Ammon's horn (tissue), 1 donor: ENCODE data around the gene HSD17B12.

Source experiments
- DNase-seq: peaks from one replicate; pipeline ENCODE4 v3.0.0-alpha.2; 2016; ENCODE audit warnings: low spot score

The HSD17B12 gene

GRCh38 chr11:43871051-43871450 is 190.5 kb downstream of the HSD17B12 start:
- DNase-seq: peak; percentile 43

- no peak for DNase-seq
These were observed 192.5 kb downstream of the HSD17B12 start for GRCh38 chr11:43872995-43873394.

- DNase-seq: no peak
These were observed 193.5 kb downstream of the HSD17B12 start for GRCh38 chr11:43874078-43874477.

- DNase-seq: no peak
These were observed 194.2 kb downstream of the HSD17B12 start for GRCh38 chr11:43874738-43875137.

GRCh38 chr11:43879789-43880639 is 199.5 kb downstream of the HSD17B12 start:
- no peak for DNase-seq

GRCh38 chr11:43880640-43881159 is 200.2 kb downstream of the HSD17B12 start, which contains the start of gene ALKBH3:
ALKBH3 (plus strand) TSS chr11:43880831; CDS start chr11:43882653, 1,822 bp downstream.
- peak; percentile 96 for DNase-seq

- DNase-seq: no peak
These were observed 212.3 kb downstream of the HSD17B12 start for GRCh38 chr11:43892851-43893250.

GRCh38 chr11:43894546-43894945 is 214.0 kb downstream of the HSD17B12 start:
- no peak for DNase-seq

GRCh38 chr11:43895601-43896000 is 215.1 kb downstream of the HSD17B12 start:
- DNase-seq: peak; percentile 59

GRCh38 chr11:43898574-43898973 is 218.0 kb downstream of the HSD17B12 start:
- no peak for DNase-seq

- DNase-seq: no peak
These were observed 218.6 kb downstream of the HSD17B12 start for GRCh38 chr11:43899094-43899493.

- DNase-seq: no peak
These were observed 221.0 kb downstream of the HSD17B12 start for GRCh38 chr11:43901551-43901950.

- DNase-seq: no peak
These were observed 222.5 kb downstream of the HSD17B12 start for GRCh38 chr11:43903078-43903477.

GRCh38 chr11:43903969-43904368 is 223.4 kb downstream of the HSD17B12 start:
- DNase-seq: no peak

- DNase-seq: peak; percentile 67
These were observed 224.4 kb downstream of the HSD17B12 start for GRCh38 chr11:43904742-43905535.

GRCh38 chr11:43905813-43906241 is 225.3 kb downstream of the HSD17B12 start:
- peak; percentile 68 for DNase-seq
